Measurements from ENCODE around the gene CHADL. TPM values are rescaled to one million over a fixed set of nuclear protein-coding genes. Genes with fewer than 3 reads are reported as not detected.
A peak's percentile ranks its signal among the peaks of the same experiment; 100 is the strongest.
"Not testable (repeated sequence)": the region's sequence is repeated elsewhere in the genome, so short reads cannot be mapped to it uniquely, and the experiment has no call there.

The CHADL gene
- total and polyA plus RNA-seq, 10 donors: 0.40 to 2.2 (median 1.1) TPM; not detected in 1

DNA sequence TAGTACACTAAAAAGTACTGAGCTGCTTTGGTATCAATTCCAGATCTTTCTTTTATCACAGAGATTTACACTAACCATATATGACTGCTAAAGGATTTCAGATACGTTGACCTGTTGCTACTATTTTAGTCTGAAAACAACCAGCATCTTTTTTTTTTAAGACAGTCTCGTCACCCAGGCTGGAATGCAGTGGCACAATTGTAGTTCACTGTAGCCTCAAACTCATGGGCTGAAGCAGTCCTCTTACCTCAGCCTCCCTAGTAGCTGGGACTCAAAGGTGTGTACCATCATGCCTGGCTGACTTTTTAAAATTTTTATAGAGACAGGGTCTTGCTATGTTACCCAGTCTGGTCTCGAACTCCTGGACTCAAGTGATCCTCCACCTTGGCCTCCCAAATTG is 59.8 kb downstream of the CHADL start:
- Histone ChIP-seq H3K9me3 (no peaks in the 10 kb centered on the region), H3K27me3 (replicated peaks in 1 of 7) (no peaks in the 10 kb centered on the region), H3K36me3 (peaks cover 5 to 48% (median 37%) of the 10 kb centered on the region in 6 donors), H3K27ac (no peak overlapping the region), H3K4me3 (no peak overlapping the region), H3K4me1 (peaks cover 0 to 7% (median 0%) of the 10 kb centered on the region in 6 donors)
- TF ChIP-seq CTCF (IDR thresholded peaks at IDR 0.05 in 8 of 11, conservative IDR thresholded peaks at IDR 0.05 in 3 of 11) (no peak), POLR2A (IDR thresholded peaks at IDR 0.05) (no peak), POLR2AphosphoS5 (IDR thresholded peaks at IDR 0.05) (no peak)
- 80 to 92% (median 92%) methylated on average over 3 of the region's 3 CpGs for WGBS, 5 donors
- DNase-seq: no peak
- intact Hi-C loops (cut with DNase I; ENCODE audit: low total_unique reads): no loop called here

- DNase-seq; H3K4me1 ChIP-seq; H3K9me3 ChIP-seq; H3K27me3 ChIP-seq (replicated peaks in 1 of 7); intact Hi-C loops (cut with DNase I; ENCODE audit: low total_unique reads); H3K27ac ChIP-seq; H3K4me3 ChIP-seq: not testable (repeated sequence)
- WGBS, 5 donors: 91 to 98% (median 94%) methylated on average over 6 of the region's 6 CpGs
- peak in 2 of 3 donors; percentile 29 to 40 for TF ChIP-seq POLR2AphosphoS5 (IDR thresholded peaks at IDR 0.05)
- peaks cover 5 to 54% (median 43%) of the 10 kb centered on the region in 6 donors for H3K36me3 ChIP-seq
These were observed 60.4 kb downstream of the CHADL start for GRCh38 chr22:41180362-41180761.

Small RNA genes lying within 50 kb of the gene (microRNA-seq; reads per million reads assigned to microRNA genes)
- 0 to 0.36 (median 0.28) reads per million in 3 donors for gene MIR6889

Small RNA genes lying within 50 kb of the gene (small RNA-seq; reads per million reads assigned to genes)
- 0 reads per million in 4 donors for gene MIR6889

Other genes with a start within 250 kb of the CHADL start
- gene EP300, start 148.3 kb downstream of the CHADL start, total RNA-seq: 100 to 1,000 TPM in 6 of 7 donors, 10 to 100 TPM in 1; 93.4 to 196 (median 124) TPM
- gene EP300, start 148.3 kb downstream of the CHADL start, polyA plus RNA-seq: 10 to 100 TPM in 1 of 3 donors, 1 to 10 TPM in 2; 3.9 to 16.0 (median 4.9) TPM
- 10 to 100 TPM; 15.7 to 33.8 (median 26.5) TPM for gene L3MBTL2, start 35.6 kb downstream of the CHADL start, total RNA-seq
- 10 to 100 TPM; 11.4 to 18.2 (median 12.6) TPM for gene L3MBTL2, start 35.6 kb downstream of the CHADL start, polyA plus RNA-seq
- 10 to 100 TPM; 36.6 to 53.4 (median 43.7) TPM for gene RANGAP1, start 45.3 kb upstream of the CHADL start, total RNA-seq
- gene RANGAP1, start 45.3 kb upstream of the CHADL start, polyA plus RNA-seq: 10 to 100 TPM; 26.8 to 52.8 (median 29.0) TPM
- 10 to 100 TPM; 38.7 to 59.1 (median 53.7) TPM for gene ZC3H7B, start 60.6 kb upstream of the CHADL start, total RNA-seq
- gene ZC3H7B, start 60.6 kb upstream of the CHADL start, polyA plus RNA-seq: 10 to 100 TPM; 10.5 to 34.2 (median 11.8) TPM
- gene TEF, start 141.0 kb upstream of the CHADL start, total RNA-seq: 10 to 100 TPM in 6 of 7 donors, 1 to 10 TPM in 1; 7.6 to 29.9 (median 13.6) TPM
- 1 to 10 TPM; 2.2 to 7.6 (median 3.0) TPM for gene TEF, start 141.0 kb upstream of the CHADL start, polyA plus RNA-seq
- 10 to 100 TPM; 30.9 to 52.4 (median 44.8) TPM for gene TOB2, start 205.9 kb upstream of the CHADL start, total RNA-seq
- 10 to 100 TPM in 1 of 3 donors, 1 to 10 TPM in 2; 7.5 to 17.1 (median 8.9) TPM for gene TOB2, start 205.9 kb upstream of the CHADL start, polyA plus RNA-seq
- 10 to 100 TPM; 29.6 to 41.2 (median 34.7) TPM for gene PHF5A, start 227.8 kb upstream of the CHADL start, total RNA-seq
- gene PHF5A, start 227.8 kb upstream of the CHADL start, polyA plus RNA-seq: 10 to 100 TPM; 35.3 to 67.5 (median 50.3) TPM
- 10 to 100 TPM; 51.7 to 82.0 (median 76.2) TPM for gene ACO2, start 228.2 kb upstream of the CHADL start, total RNA-seq
- 10 to 100 TPM; 21.4 to 31.7 (median 25.5) TPM for gene ACO2, start 228.2 kb upstream of the CHADL start, polyA plus RNA-seq